HepG2 (cell line): ENCODE measurements around the gene M1AP.

Experiments
- CCAR2 ChIP-seq: fragments of 200-400 bp; formaldehyde crosslinking; optimal IDR thresholded peaks from 2 replicates; pipeline ENCODE3; 2018; ENCODE audit warnings: low read depth, mild to moderate bottlenecking, low read length, moderate library complexity
- EZH2 ChIP-seq: conservative IDR thresholded peaks from 2 replicates; pipeline ENCODE4 v1.6.1; 2012; ENCODE audit warnings: mild to moderate bottlenecking, low read depth, low read length, moderate library complexity
- IRF2 ChIP-seq: IDR thresholded peaks from 2 replicates; pipeline ENCODE4 v1.6.1; 2018; ENCODE audit warnings: missing genetic modification reagents, missing compliant biosample characterization
- MAX ChIP-seq: IDR thresholded peaks from 2 replicates; pipeline ENCODE4 v1.6.1; 2012; ENCODE audit warnings: inconsistent platforms
- PCBP1 ChIP-seq: fragments of 200-400 bp; formaldehyde crosslinking; IDR thresholded peaks from 2 replicates; pipeline ENCODE4 v1.6.1; 2017; ENCODE audit warnings: mild to moderate bottlenecking, low read depth, low read length, borderline replicate concordance
- POLR2AphosphoS5 ChIP-seq: IDR thresholded peaks from 2 replicates; pipeline ENCODE4 v1.6.1; 2012; ENCODE audit warnings: low read depth, low read length
- SETDB1 ChIP-seq: sonication (generic); formaldehyde crosslinking; IDR thresholded peaks from 2 replicates; pipeline ENCODE4 v1.5.1; 2020; ENCODE audit warnings: missing genetic modification reagents, mild to moderate bottlenecking, borderline replicate concordance
- TFDP1 ChIP-seq: IDR thresholded peaks from 2 replicates; pipeline ENCODE4 v1.6.1; 2016; ENCODE audit warnings: missing compliant biosample characterization, missing genetic modification reagents, borderline replicate concordance
- ZFX ChIP-seq: sonication (generic); formaldehyde crosslinking; IDR thresholded peaks from 2 replicates; pipeline ENCODE4 v1.4.0; 2020; ENCODE audit warnings: mild to moderate bottlenecking, low read depth, missing genetic modification reagents, moderate library complexity

GRCh38 chr2:74648009-74648443 lies at the start of gene M1AP:
- no peak for TF ChIP-seq POLR2AphosphoS5
- no peak for TF ChIP-seq IRF2 (CRISPR knock-in tag)
- no peak for TF ChIP-seq PCBP1
- no peak for TF ChIP-seq ZFX (CRISPR knock-in tag)
- no peak for TF ChIP-seq TFDP1 (CRISPR knock-in tag)
- TF ChIP-seq MAX, result no peak
- TF ChIP-seq SETDB1 (CRISPR knock-in tag), result no peak
- TF ChIP-seq CCAR2, result no peak
- no peak for TF ChIP-seq EZH2
